Subcutaneous abdominal adipose tissue (tissue), 5 donors: Measurements from ENCODE around the gene FBXO27.
"Not testable (repeated sequence)": the region's sequence is repeated elsewhere in the genome, so short reads cannot be mapped to it uniquely, and the experiment has no call there.

Experiments
- H3K27ac ChIP-seq: one replicate; pipeline ENCODE4 v1.7.0; 2013; ENCODE audit warnings: low read depth, mild to moderate bottlenecking, inconsistent platforms, low read length, moderate library complexity
- H3K27me3 ChIP-seq, 5 donors: one replicate each; pipeline ENCODE4 v1.7.0; 2013; ENCODE audit warnings: low read length in 5 of 5, inconsistent platforms in 1 of 5; ENCODE audit not compliant: control insufficient read depth in 5 of 5, insufficient read depth in 4 of 5
- H3K36me3 ChIP-seq, 5 donors: one replicate each; pipeline ENCODE4 v1.7.0; 2013; ENCODE audit warnings: low read length in 5 of 5; ENCODE audit not compliant: control insufficient read depth in 5 of 5, insufficient read depth in 5 of 5
- H3K4me1 ChIP-seq, 5 donors: one replicate each; pipeline ENCODE4 v1.7.0; 2013; ENCODE audit warnings: low read length in 5 of 5, mild to moderate bottlenecking in 3 of 5, moderate library complexity in 1 of 5; ENCODE audit not compliant: control insufficient read depth in 5 of 5, insufficient read depth in 5 of 5
- H3K4me3 ChIP-seq, 5 donors: one replicate each; pipeline ENCODE4 v1.7.0; 2013; ENCODE audit warnings: low read length in 5 of 5, low read depth in 1 of 5
- H3K9ac ChIP-seq, 5 donors: one replicate each; pipeline ENCODE4 v1.7.0; 2013; ENCODE audit warnings: low read length in 5 of 5, mild to moderate bottlenecking in 4 of 5, moderate library complexity in 3 of 5
- H3K9me3 ChIP-seq, 5 donors: one replicate each; pipeline ENCODE4 v1.7.0; 2013; ENCODE audit warnings: low read length in 5 of 5; ENCODE audit not compliant: control insufficient read depth in 5 of 5
- donor health status: healthy.
- donor health status: healthy.
- donor health status: healthy.
- donor health status: healthy.
- donor health status: healthy.

The FBXO27 gene

GRCh38 chr19:39032063-39032918, at the start of gene FBXO27:
Gene FBXO27, minus strand, starts transcription at chr19:39032549. Its CDS starts 322 bp downstream, at chr19:39032227.
- Histone ChIP-seq H3K27ac (peak within 1 kb of the TSS; percentile 41), H3K4me3 (peak within 1 kb of the TSS; percentile 35 to 86 (median 64)), H3K9me3 (peaks cover 0 to 2% (median 0%) of the 10 kb centered on the region in 5 donors), H3K9ac (peak within 1 kb of the TSS in 3 of 5 donors; percentile 11 to 47 (median 32)), H3K4me1 (peaks cover 0 to 33% (median 23%) of the 10 kb centered on the region in 5 donors), H3K27me3 (peaks cover 0 to 4% (median 3%) of the 10 kb centered on the region in 5 donors), H3K36me3 (peaks cover 0 to 5% (median 1%) of the 10 kb centered on the region in 5 donors)

- Histone ChIP-seq H3K9ac (no peak overlapping the region), H3K9me3 (no peaks in the 10 kb centered on the region), H3K4me1 (peaks cover 0 to 12% (median 10%) of the 10 kb centered on the region in 5 donors), H3K36me3 (no peaks in the 10 kb centered on the region), H3K4me3 (no peak overlapping the region), H3K27ac (no peak overlapping the region), H3K27me3 (peaks cover 21 to 46% (median 26%) of the 10 kb centered on the region in 5 donors)
Observed at GRCh38 chr19:39080431-39080830, 48.1 kb upstream of the FBXO27 start.

- no peak overlapping the region for H3K27ac ChIP-seq
- H3K27me3 ChIP-seq, result peaks cover 5 to 29% (median 12%) of the 10 kb centered on the region in 5 donors
- peaks cover 0 to 9% (median 8%) of the 10 kb centered on the region in 5 donors for H3K4me1 ChIP-seq
- no peaks in the 10 kb centered on the region for H3K36me3 ChIP-seq
- no peaks in the 10 kb centered on the region for H3K9me3 ChIP-seq
- H3K4me3 ChIP-seq, result no peak overlapping the region
- H3K9ac ChIP-seq, result no peak overlapping the region
Observed at GRCh38 chr19:39078436-39079200, 46.3 kb upstream of the FBXO27 start.

- Histone ChIP-seq H3K9ac (no peak overlapping the region), H3K9me3 (no peaks in the 10 kb centered on the region), H3K4me1 (no peaks in the 10 kb centered on the region), H3K4me3 (no peak overlapping the region), H3K36me3 (no peaks in the 10 kb centered on the region), H3K27me3 (peaks cover 3 to 18% (median 8%) of the 10 kb centered on the region in 5 donors), H3K27ac (no peak overlapping the region)
Observed at GRCh38 chr19:39077323-39077722, 45.0 kb upstream of the FBXO27 start.

GRCh38 chr19:39074942-39075341, 42.6 kb upstream of the FBXO27 start:
- Histone ChIP-seq H3K9me3 (no peaks in the 10 kb centered on the region), H3K27ac (no peak overlapping the region), H3K36me3 (no peaks in the 10 kb centered on the region), H3K4me3 (no peak overlapping the region), H3K9ac (no peak overlapping the region), H3K27me3 (peaks cover 7 to 14% (median 13%) of the 10 kb centered on the region in 5 donors), H3K4me1 (no peaks in the 10 kb centered on the region)

GRCh38 chr19:39074205-39074692, 41.9 kb upstream of the FBXO27 start:
- H3K4me3 ChIP-seq, result no peak overlapping the region
- H3K27ac ChIP-seq, result no peak overlapping the region
- peaks cover 7 to 14% (median 13%) of the 10 kb centered on the region in 5 donors for H3K27me3 ChIP-seq
- no peaks in the 10 kb centered on the region for H3K9me3 ChIP-seq
- no peaks in the 10 kb centered on the region for H3K36me3 ChIP-seq
- no peak overlapping the region for H3K9ac ChIP-seq
- no peaks in the 10 kb centered on the region for H3K4me1 ChIP-seq

- Histone ChIP-seq H3K27ac (no peak overlapping the region), H3K27me3 (peaks cover 0 to 5% (median 3%) of the 10 kb centered on the region in 5 donors), H3K4me3 (no peak overlapping the region), H3K36me3 (no peaks in the 10 kb centered on the region), H3K9me3 (no peaks in the 10 kb centered on the region), H3K4me1 (no peaks in the 10 kb centered on the region), H3K9ac (no peak overlapping the region)
Observed at GRCh38 chr19:39070888-39071287, 38.5 kb upstream of the FBXO27 start.

GRCh38 chr19:39068259-39068658, 35.9 kb upstream of the FBXO27 start:
- H3K27ac ChIP-seq, H3K4me1 ChIP-seq, H3K36me3 ChIP-seq, H3K9ac ChIP-seq, H3K4me3 ChIP-seq, H3K27me3 ChIP-seq, H3K9me3 ChIP-seq: not testable (repeated sequence)

- Histone ChIP-seq H3K4me3 (no peak overlapping the region), H3K36me3 (no peaks in the 10 kb centered on the region), H3K27me3 (peaks cover 0 to 5% (median 3%) of the 10 kb centered on the region in 5 donors), H3K27ac (no peak overlapping the region), H3K9ac (no peak overlapping the region), H3K9me3 (no peaks in the 10 kb centered on the region), H3K4me1 (no peaks in the 10 kb centered on the region)
Observed at GRCh38 chr19:39067104-39067503, 34.8 kb upstream of the FBXO27 start.

GRCh38 chr19:39065928-39066327, 33.6 kb upstream of the FBXO27 start:
- no peak overlapping the region for H3K27ac ChIP-seq
- H3K4me1 ChIP-seq, result no peaks in the 10 kb centered on the region
- peaks cover 0 to 4% (median 3%) of the 10 kb centered on the region in 5 donors for H3K27me3 ChIP-seq
- no peaks in the 10 kb centered on the region for H3K9me3 ChIP-seq
- H3K36me3 ChIP-seq, result no peaks in the 10 kb centered on the region
- H3K9ac ChIP-seq, result no peak overlapping the region
- H3K4me3 ChIP-seq, result no peak overlapping the region
